NCI-H128 (cell line): ENCODE results near the gene TMPRSS4.

Source experiments
- DNase-seq: peaks from one replicate; lab custom pipeline; 2025; ENCODE audit not compliant: unreplicated experiment; lab: John Stamatoyannopoulos, UW

Gene TMPRSS4

DNA sequence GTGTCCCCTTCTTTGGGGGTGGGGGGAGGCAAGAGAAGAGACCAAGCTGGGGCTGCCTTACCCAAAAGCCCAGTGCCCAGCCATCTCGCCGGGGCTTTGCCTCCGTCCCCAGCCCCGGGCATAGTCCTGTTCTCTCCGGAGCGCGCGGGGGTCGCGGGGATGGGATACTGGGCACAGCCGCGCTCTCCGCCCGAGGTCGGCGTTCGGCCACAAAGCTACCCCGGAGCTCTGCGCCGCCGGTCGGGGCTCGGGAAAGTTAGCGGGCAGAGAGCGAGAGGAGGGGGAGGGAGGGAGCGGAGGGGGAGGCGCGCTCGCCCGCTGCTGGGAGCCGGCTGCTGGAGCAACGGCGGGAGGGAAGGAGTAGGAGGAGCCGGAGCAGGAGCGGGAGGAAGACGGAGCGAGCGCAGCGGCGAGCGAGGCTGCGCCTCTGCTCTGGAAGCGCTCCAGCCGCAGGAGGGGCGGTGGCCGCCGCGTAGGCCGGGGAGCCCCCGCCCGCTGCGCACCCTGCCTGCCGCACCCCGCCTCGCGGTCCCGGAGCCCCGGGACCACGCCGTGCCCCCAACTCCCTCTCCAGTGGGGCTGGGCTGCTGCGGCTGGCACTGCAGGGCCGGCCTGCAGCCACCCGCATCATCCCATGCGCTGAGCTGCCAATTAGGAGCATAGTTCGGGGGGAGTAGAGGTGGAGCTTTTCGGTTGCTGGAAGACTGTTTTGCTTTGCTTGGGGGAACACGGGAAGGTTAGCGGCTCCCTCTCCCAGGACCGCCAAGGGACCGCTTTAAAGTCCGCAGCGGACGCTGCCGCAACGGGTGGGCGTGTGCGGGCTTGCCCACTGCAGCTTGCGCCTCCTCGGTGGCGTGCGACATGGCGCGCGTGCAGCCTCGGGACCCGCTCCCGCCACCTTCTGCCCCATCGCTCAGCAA lies 75.9 kb downstream of the TMPRSS4 start, which contains the start of gene SCN4B:
SCN4B (minus strand) TSS at position 272 of the 920 bp plus-strand sequence; CDS start at position 122, 150 bp downstream.
- DNase-seq: no peak

DNA sequence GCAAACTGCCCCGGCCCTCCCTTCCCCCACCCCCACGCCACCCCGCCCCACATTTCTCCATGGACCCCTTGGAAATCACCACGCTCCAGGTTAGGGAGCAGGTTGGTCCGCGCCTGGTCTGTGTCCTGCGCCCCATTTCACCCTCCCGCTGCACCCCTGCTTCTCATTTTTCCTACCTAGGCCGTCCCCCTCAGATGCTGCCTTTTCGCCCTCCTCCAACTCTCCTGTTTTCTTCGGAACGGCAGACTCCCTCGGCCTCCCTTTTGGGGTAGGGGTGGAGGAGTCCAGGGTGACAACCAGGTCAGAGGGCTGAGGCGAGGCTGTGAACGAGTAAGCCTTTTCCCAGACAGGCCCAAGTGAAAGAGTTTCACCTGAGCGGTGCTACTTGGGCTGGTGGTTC lies 76.6 kb downstream of the TMPRSS4 start:
- DNase-seq: no peak

DNA sequence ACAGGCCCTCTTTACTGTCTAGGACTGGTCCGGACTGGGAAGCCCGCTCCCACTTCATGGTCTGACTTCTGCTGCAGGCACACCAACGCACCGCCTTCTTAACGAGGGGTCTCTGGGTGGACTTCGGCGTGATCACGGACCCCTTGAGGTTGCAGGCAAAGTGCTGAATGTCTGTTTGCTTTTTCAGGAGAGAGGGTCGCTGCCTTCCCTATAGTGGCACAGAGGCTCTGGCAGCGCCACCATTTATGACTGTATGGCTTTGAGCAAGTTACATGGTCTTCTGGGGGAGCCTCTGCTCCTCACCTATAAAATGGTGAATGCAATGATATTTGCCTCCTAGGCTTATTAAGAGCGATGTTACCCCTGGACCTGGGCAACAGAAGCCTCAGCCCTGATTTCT lies 77.1 kb downstream of the TMPRSS4 start:
- no peak for DNase-seq

DNA sequence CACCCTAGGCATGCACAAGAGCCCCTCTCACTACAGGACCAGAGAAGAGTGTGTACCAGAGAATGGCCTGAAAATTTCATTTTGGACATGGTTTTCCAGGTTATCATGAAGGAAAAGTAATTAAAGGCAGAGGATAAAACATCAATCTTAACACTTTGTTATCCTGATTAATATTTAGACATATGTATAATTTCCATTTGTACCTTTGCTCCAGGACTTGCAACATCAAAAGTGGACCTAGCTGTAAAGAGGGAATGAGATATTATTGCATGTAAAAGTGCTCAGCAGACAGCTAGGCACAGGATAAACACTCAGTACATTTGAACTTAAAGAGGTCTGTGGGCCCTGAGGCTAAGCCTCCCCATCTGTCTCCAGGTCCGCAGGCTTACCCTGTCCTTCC lies 77.8 kb downstream of the TMPRSS4 start:
- DNase-seq: no peak

DNA sequence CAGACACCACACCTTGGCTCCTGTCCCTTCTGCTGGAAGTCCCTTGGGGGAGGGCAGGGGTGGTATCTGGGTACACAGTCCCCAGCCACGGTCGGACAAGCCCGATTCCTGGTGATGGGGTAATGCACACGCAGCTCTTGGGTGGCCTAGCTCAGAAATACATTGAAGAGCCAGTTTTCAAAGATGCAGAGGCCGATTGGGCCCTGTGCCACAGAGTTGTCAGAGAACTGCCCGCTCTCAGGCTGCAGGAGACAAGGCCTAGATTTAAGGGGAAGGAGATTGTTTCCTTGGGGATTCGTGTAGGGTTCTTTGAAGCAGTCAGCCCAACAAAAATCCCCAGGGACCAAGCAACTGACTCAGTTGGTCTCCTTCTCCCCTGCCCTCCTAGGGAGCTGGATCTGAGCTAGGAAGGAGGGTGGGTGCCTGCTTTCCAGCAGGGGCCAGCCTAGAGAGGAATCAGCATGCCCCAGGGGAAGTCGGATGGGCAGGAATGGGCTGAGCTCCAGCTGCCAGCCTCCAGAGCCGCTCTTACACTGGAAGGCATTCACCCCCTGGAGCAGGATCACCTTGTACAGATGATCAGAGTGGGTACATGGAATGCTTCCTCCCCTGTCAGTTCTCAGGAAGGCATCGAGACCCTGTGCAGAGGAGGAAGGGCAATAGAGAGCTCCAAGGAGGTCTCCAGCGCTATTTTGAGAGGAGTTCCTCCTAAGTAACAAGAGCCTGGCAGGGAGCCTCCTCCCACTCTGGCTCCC lies 79.1 kb downstream of the TMPRSS4 start:
- DNase-seq: no peak

DNA sequence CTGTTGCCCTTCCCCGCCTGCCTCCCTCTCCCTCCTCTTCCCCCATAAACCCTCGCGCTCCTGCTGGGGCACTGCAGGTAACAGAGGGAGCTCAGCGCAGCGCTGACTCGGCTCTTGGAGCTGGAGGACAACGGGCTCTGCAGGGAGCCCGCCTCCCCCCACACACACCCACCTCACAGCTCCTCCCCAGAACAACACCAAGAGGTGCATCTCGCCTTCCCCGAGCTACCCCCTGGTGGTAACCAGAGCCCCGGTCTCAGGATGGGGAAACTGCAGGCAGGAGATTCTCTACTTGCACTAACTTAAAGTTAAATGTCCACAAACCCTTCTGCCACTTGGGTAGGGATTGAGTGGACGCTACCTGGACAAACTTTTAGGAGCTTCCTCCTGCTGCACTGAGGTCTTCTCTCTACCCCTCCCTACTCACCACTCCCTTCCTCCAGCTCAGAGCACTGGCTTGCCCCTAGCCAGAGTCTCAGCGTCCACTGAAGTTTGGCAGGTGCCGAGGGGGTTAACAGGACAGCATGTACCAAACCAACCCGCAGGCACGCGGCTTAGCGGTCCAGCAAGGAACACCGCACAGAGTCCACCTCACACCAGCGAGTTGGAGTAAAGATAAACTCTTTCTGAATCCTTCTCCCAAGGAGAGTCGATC lies 79.8 kb downstream of the TMPRSS4 start:
- no peak for DNase-seq

DNA sequence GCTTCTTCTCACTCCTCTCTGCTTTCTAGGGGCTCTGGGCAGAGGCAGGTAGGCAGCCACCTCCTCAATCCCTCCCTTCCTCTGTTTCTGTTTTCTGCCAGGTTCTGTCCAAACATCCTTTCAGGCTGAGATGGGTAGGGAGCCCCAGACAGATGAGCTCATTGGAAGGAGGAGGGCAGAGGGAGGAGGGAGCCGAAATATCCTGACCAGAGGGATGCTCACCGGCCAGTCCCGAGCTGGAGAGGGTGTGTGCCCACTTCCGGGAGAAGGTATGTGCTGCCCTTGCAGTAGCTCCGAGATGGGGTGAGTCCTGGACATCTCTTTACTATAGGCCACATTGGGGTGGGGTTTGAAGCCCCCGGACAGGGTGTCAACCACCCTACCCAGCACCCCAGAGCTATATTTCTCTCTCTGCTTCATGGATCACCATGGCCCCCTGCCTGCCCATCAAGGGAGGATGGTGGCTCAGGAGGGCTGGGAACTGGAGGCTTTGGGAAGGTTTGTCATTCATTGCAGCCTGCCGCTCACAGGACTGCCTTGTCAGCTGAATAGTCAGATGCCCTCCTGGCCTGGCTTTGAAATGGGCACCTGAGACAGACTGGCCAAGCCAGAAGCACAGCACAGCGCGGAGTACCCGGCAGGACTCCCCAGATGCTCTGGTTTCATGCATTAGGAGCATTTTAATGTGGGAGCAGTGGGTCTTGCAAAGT lies 80.5 kb downstream of the TMPRSS4 start:
- no peak for DNase-seq

DNA sequence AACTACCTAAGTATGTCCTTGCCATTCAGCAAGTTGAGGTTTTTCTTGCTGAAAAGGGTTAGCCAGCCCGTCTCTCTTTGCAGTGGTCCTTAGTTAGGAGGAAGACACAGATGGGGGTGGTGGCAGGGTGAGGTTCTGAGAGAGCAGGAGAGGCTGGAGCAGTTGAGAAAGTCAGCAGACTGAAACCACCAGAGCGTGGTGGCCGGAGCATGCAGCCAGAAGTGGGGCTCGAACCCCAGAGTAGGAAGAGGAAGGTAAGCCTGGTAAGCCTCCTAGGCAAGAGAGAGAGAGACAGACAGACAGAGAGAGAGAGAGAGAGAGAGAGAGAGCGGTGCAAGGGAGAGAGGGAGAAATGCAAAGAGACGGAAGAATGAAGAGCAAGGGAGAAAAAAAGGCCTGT lies 84.9 kb downstream of the TMPRSS4 start:
- no peak for DNase-seq

DNA sequence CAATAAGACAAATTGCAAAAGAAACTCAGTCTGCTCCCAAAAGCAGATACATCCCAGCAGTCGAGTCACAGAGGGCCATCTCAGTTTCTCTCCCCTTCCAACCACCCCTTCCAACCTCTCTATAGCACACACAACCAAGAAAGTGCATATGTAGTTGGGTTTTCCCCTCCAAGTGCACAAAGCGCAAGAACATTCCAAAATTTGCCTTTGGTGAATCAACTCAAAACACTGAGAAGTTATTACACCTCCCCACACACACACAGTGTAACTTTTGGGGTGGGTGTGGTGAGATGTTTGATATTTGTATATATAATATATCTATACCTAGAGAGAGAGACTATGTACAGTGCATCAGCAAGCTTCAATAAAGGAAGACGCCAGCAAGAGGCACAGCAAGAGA lies 86.0 kb downstream of the TMPRSS4 start:
- DNase-seq: no peak

DNA sequence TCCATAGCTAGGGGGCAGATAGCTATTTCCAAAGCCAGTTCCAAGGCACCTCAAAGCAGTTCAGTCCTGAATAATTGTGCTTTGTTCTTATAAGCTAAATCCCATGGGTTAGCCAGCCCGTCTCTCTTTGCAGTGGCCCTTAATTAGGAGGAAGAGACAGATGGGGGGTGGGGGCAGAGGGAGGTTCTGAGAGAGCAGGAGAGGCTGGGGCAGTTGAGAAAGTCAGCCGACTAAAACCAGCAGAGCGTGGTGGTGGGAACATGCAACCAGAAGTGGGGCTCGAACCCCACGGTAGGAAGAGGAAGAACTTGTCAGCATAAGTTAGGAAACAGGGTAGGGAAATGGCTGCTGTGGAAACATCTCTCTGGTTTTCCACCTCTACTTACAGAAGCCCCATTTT lies 86.6 kb downstream of the TMPRSS4 start:
- DNase-seq: no peak

DNA sequence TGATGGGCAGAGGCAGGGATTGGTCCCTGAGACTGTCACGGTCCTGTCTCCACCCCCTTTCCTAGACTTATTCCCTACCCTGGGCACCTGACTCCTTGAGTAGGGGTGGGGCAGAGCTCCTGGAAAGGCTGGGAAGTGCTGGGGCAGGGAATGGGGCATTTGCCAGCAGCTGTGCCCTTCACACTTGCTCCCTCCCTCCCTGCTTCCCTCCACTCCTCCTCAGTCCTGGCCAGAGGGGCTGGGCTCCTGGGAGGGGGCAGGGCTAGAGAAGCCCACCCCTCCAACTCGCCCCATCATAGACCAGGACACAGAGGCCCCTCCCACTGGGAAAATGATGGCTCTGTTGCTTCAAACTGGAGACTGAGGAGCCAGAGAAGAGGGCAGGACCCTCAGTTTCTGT lies 88.0 kb downstream of the TMPRSS4 start:
- no peak for DNase-seq

DNA sequence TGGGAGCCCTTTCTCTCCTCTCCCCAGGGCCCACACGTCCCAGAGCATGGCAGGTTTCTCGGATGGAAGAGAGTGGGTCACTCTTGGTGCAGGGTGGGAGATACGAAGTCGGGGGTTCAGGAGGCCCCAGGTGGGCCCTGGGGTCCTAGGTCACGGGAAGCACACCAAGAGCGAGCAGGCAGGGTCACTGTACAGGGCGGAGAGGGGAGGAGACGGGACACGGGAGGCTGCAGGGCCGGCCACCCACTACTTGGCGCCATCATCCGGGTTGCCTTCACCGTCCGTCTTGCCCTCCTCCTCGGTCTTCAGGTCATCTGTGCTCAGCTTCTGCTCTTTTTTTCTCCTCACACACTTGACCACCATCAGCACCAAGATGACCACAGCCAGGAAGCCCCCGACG lies 89.8 kb downstream of the TMPRSS4 start:
- no peak for DNase-seq

DNA sequence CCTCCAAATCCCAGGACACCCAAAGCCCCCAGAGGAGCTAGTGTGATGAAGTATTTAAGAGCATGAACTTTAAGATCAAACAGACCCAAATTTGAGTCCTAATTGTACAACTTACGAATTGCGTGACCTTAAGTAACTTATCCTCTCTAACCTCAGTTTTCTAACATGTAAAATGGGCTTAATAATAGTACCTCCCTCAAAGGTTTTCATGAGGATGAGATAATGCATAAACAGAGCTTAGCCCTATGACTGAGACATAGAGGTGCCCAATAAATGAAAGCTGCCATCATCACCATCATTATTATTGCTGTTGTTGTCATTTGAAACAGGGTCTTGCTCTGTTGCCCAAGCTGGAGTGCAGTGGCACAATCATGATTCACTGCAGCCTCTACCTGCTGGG lies 90.4 kb downstream of the TMPRSS4 start:
- no peak for DNase-seq

DNA sequence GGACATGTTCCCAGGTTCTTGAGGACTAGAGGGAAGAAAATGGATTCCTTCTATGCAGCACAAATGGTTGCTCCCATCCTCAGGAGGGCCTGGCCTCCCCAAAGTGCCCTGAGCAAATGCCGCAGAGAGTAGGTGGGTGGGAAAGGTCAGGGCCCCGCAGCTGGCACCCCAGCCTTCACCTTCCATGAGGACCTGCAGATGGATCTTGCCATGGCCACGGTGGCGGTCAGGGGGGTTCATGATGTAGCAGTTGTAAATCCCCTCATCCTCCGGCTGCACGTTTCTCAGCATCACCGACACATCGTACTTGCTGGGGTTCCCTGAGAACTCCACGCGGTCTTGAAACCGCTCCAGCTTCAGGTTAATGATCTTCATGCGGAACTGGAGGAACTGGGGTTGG lies 91.0 kb downstream of the TMPRSS4 start:
- DNase-seq: no peak

DNA sequence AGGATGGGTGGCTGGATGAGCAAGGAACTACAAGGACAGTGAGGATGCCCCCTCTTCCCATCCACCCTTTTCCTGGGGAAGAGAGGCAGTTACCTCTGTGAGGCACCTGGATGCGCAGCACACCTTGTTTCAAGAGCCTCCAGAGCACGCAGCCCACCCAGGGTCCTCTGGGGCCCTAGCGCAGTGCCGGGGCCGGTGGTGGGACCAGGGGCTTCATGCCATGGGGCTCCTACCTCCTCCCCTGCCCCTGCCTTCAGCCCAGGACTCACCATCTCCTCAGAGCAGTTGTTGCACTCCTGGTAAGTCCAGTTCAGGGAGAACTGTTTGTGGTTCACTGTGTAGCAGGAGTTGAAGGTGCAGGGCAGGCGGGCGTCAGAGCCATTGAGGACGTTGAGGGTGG lies 91.4 kb downstream of the TMPRSS4 start:
- no peak for DNase-seq

DNA sequence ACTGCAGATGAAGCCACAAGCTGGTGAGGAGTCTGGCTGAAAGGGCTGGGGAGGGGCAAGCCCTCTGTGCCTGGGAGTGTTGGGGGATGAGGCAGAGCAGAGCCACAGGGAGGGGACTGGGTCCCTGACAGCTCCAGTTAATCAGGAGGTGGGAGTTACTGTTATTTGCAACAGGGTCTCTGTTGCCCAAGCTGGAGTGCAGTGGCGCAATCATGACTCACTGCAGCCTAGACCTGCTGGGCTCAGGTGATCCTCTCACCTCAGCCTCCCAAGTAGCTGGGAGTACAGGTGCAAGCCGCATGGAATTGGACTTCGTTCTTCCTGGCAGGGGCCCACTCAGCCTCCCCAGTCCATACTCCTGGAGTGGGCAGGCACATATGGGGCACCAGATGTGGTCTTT lies 91.9 kb downstream of the TMPRSS4 start:
- DNase-seq: no peak

DNA sequence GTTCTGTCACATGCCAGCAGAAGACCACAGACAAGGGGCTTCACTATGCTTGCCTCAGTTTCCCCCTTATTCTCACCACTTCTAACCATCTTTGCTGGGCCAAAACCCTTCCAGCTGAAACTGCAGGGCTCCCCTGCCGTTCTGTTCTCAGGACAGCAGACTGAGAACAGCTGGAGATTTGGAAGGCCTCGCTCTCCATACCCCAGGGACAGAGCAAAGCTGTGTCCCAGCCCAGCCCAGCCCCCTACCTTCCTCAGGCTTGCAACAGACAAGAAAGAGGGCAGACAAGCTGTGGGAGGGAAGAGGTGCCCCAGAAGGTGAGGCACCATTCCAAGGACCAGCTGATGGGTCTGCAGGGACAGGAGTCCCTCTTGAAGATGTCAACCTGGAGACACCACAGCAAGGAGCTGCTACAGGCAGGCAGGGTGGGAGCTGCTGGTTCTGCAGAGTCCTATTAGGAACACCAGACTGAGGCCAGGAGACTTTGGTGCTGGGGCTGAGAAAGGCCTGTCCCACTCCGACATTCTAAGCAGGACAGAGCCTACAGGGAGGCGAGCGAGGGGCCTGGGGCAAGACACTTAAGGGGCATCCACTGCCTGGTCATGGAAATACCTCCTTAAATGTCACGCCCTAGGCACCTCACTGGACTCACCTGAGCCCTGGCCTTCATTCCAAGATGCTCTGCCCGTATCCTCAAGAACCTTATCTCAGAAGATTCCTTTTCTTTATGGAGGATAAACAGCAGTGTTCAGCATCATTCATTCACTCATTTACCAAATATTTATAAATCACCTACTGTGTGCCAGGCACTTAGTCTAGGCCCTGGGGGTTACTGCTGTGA lies 92.6 kb downstream of the TMPRSS4 start:
- DNase-seq: no peak

DNA sequence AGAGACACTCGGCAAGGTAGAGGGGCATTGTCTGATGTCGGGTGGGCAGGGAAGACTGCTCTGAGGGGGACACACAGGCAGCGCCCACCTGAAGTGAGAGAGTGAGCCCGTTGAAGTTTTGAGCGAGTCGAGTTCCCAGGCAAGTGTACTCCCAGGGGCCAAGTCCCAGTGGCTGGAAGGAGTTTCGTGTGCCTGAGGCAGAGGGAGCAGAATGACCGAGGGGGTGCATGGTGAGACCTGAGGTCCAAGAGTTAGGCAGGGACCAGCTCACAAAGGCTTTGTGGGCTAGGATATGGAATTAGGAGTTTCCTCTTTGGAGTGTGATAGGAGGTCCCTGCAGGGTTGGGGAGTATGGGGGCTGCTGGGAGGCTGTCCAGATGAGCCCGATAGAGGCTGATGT lies 93.4 kb downstream of the TMPRSS4 start:
- no peak for DNase-seq

DNA sequence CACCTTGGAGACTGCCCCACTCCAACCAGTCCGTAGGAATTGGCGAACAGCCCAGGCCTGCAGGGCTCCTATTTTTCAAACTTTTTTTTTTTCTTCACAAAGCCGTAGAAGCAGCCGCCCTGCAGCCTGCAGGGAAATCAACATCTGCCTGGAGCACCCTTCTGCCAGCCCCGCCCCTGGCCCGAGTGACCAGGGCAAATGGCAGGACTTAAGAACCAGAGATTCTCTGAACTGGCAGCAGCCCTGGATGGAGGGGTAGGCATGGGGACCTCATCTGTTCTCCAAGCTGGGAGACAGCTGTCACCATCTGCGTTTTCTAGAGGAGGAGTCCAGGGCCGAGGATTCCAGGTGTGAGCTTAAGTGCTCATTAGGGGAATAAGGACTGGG lies 94.0 kb downstream of the TMPRSS4 start:
- DNase-seq: no peak
